Measurements from ENCODE around the gene BCL11B. TPM values are rescaled to one million over a fixed set of nuclear protein-coding genes. Genes with fewer than 3 reads are reported as not detected.

The BCL11B gene
- total RNA-seq, 1 donor from 2014 or later = 2.3 TPM

GRCh38 chr14:99136047-99136400, 136.0 kb downstream of the BCL11B start:
- Mint-ChIP-seq H3K4me3 (ENCODE audit: low read depth) (no peak overlapping the region), H3K9me3 (ENCODE audit: low read depth) (no peaks in the 10 kb centered on the region), H3K27me3 (peaks cover 31% of the 10 kb centered on the region), H3K27ac (no peak overlapping the region), H3K4me1 (ENCODE audit: low read depth) (peaks cover 2% of the 10 kb centered on the region), H3K36me3 (ENCODE audit: insufficient read depth) (no peaks in the 10 kb centered on the region)
- DNase-seq (ENCODE audit: low spot score, unreplicated experiment) = no peak
- TF ChIP-seq CTCF (IDR thresholded peaks at IDR 0.05; ENCODE audit: unreplicated experiment) = no peak

- peaks cover 33% of the 10 kb centered on the region for H3K27me3 Mint-ChIP-seq
- no peaks in the 10 kb centered on the region for H3K9me3 Mint-ChIP-seq (ENCODE audit: low read depth)
- DNase-seq (ENCODE audit: low spot score, unreplicated experiment) = no peak
- no peak overlapping the region for H3K27ac Mint-ChIP-seq
- peaks cover 2% of the 10 kb centered on the region for H3K4me1 Mint-ChIP-seq (ENCODE audit: low read depth)
- no peak overlapping the region for H3K4me3 Mint-ChIP-seq (ENCODE audit: low read depth)
- H3K36me3 Mint-ChIP-seq (ENCODE audit: insufficient read depth) = no peaks in the 10 kb centered on the region
- no peak for TF ChIP-seq CTCF (IDR thresholded peaks at IDR 0.05; ENCODE audit: unreplicated experiment)
Measured at GRCh38 chr14:99134516-99135046, 137.4 kb downstream of the BCL11B start.

GRCh38 chr14:99133636-99134515, 138.1 kb downstream of the BCL11B start:
- TF ChIP-seq CTCF (IDR thresholded peaks at IDR 0.05; ENCODE audit: unreplicated experiment) = no peak
- H3K27ac Mint-ChIP-seq = no peak overlapping the region
- peaks cover 2% of the 10 kb centered on the region for H3K4me1 Mint-ChIP-seq (ENCODE audit: low read depth)
- peaks cover 36% of the 10 kb centered on the region for H3K27me3 Mint-ChIP-seq
- no peak for DNase-seq (ENCODE audit: low spot score, unreplicated experiment)
- no peak overlapping the region for H3K4me3 Mint-ChIP-seq (ENCODE audit: low read depth)
- no peaks in the 10 kb centered on the region for H3K9me3 Mint-ChIP-seq (ENCODE audit: low read depth)
- no peaks in the 10 kb centered on the region for H3K36me3 Mint-ChIP-seq (ENCODE audit: insufficient read depth)

GRCh38 chr14:99132821-99133635, 139.0 kb downstream of the BCL11B start:
- no peak overlapping the region for H3K4me3 Mint-ChIP-seq (ENCODE audit: low read depth)
- no peak for DNase-seq (ENCODE audit: low spot score, unreplicated experiment)

More at GRCh38 chr14:99132821-99133635, 139.0 kb downstream of the BCL11B start:
- Mint-ChIP-seq H3K36me3 (ENCODE audit: insufficient read depth) (no peaks in the 10 kb centered on the region), H3K4me1 (ENCODE audit: low read depth) (peaks cover 3% of the 10 kb centered on the region), H3K27ac (no peak overlapping the region), H3K9me3 (ENCODE audit: low read depth) (no peaks in the 10 kb centered on the region), H3K27me3 (peaks cover 35% of the 10 kb centered on the region)
- TF ChIP-seq CTCF (IDR thresholded peaks at IDR 0.05; ENCODE audit: unreplicated experiment) = no peak
